Astrocyte (in vitro differentiated cells and primary cell): ENCODE results near the gene MED22.

ENCODE experiments used
- CTCF ChIP-seq: IDR thresholded peaks from 2 replicates; pipeline ENCODE4 v1.5.1; 2011; ENCODE audit warnings: low read depth, mild to moderate bottlenecking, inconsistent platforms, low read length, moderate library complexity; ENCODE audit not compliant: insufficient read depth
- EZH2 ChIP-seq: IDR thresholded peaks from 2 replicates; pipeline ENCODE4 v1.6.1; 2012; ENCODE audit warnings: mild to moderate bottlenecking, low read length, inconsistent platforms; ENCODE audit not compliant: insufficient read depth

GRCh38 chr9:133368249-133368881 lies 20.4 kb upstream of the MED22 start:
- TF ChIP-seq CTCF (no peak), EZH2 (no peak)
